Left cardiac atrium (tissue), 4 donors: ENCODE data around the gene DESI2. TPM values are rescaled to one million over a fixed set of nuclear protein-coding genes. Genes with fewer than 3 reads are reported as not detected.
"Not testable (repeated sequence)": the region's sequence is repeated elsewhere in the genome, so short reads cannot be mapped to it uniquely, and the experiment has no call there.

Experiments
- ATAC-seq, 2 donors: fragments of 200-7000 bp; cut with Tn5 transposase; one replicate each; pipeline ENCODE4 v1.9.1; 2020; ENCODE audit warnings: mild to moderate bottlenecking in 2 of 2, moderate library complexity in 2 of 2
- DNase-seq: peaks from one replicate; pipeline ENCODE4 v3.0.0-alpha.2; 2020
- intact Hi-C, 2 donors: fragments of 100-400 bp; cut with DNase I; formaldehyde crosslinking; loops; one replicate each; pipeline versions ENCODE4 v1.14.1 to v1.15.1; 2022 to 2023
- total RNA-seq, 2 donors: library from RNA; stranded (reverse); fragmentation: NEBNext Ultra II Directional; extraction: Animal tissue kit (Norgen Biotek cat#: 25700); gene quantifications; one replicate each; pipeline ENCODE4 v1.2.1, GENCODE V29; 2021
- donor health status: DM: no; HTN: yes; CAD: no.
- donor health status: DM: no; HTN: yes; CAD: no; lungs with severe emphysema.
- donor health status: DM: yes; HTN: yes; CAD: no.
- donor health status: Dilated cardiomyopathy.

DESI2 gene
- total RNA-seq, 2 donors from 2014 or later, result 20.0 to 22.2 TPM

DNA sequence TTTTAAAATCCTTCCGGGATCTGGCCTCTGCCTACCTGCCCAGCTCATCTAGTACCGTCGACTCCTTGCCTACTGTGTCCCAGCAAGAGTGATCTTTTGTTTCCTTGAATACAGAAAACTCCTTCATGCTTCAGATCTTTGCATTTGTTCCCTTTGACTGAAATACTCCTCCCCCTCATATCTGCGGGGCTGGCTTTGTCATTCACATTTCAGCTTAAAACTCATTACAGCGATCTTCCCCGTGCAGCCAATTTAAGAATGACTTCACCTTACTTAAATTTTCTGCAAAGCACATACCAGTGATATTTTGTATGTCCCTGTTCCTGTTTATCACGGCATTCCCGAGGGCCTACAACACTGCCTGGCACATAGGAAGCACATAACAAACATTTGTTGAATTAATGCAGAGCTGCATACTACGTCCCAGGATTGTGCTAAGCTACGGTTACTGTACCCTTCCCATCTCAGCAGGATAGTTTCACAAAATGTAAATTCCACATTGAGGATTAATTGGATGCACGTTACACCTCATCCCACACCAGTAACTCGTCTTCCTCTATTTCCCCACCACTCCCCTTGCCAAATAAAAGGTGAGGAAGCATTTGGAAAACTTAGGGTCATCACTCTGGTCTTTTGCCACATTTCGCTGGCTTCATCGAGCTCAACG, 837 bp upstream of the DESI2 start:
- no peak for DNase-seq
- no peak for ATAC-seq
- intact Hi-C loops, result loop anchor here in 1 of 2 donors (10.0 kb wide), 1 partner anchor 197 kb away; the partner anchor contains the start of gene ADSS2

GRCh38 chr1:244653439-244654107, 647 bp downstream of the DESI2 start:
- DNase-seq, result no peak
- no peak for ATAC-seq
- intact Hi-C loops, result loop anchor here in 1 of 2 donors (10.0 kb wide), 1 partner anchor 199 kb away; the partner anchor contains the start of gene ADSS2

DNA sequence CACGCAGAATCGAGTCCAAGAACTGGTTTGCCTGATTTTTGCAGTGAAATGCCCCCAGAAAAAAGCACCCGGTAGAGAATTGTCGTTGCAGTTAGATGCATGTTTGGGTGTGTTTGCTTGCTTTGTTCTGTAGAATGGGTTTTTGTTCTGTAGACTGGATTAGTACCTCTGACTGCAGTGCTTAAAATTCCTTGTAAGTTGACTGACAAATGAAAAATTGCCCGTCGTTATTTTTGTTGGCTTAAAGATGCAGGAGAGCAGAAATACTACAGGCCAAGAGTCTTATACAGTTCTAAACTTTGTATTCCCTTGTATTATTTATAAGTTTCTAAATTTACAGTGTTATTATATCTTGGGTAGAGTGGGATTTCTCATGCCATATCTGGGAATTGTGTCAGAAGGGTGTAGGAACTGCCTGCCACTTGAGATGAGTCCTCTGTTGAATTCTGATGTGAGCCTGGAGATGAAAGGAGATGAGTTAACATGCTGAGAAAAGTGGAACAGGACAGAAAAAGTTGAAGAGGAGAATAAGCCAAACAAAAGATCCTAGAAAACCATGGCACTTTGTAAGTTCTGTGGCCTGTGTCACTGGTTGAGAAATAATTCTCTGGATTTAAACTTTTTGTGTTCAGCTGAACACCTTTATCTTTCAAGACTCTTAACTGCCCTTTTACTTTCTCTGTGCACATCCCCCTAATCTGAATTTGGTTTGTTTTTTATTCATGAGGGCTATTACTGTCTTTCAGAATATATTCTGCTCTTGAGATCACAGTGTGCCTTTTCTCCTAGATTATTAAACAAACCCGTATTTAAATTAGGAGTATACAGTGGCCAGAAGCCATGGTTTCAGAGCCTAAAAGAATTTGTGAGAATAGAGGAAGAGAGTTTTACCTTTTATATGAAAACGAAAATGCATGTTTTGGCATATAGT, 1.4 kb downstream of the DESI2 start:
- no peak for DNase-seq

DNA sequence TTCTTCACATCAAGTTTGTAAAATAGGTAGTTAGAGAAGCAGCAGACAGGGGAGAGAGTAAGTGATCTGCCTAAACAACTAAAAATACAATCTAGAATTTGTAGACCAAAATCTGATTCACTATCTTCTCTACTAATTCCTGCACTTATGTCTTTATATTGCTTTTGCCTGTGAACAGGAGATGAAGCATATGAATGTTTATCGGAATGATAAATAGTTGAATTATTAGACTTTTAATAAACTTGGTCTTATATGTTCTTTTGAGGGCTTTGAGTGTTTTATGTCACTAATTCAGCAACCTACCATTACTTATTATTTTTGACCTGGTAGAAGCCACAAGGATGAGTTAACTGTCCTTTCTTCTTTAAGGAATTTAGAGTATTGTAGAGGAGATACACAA, 2.3 kb downstream of the DESI2 start:
- no peak for ATAC-seq
- intact Hi-C loops, result loop anchor here in 1 of 2 donors (10.0 kb wide), 1 partner anchor 200 kb away; the partner anchor contains the start of gene ADSS2

More for the DNA sequence above, 1.4 kb downstream of the DESI2 start:
- intact Hi-C loops, result loop anchor here in 1 of 2 donors (10.0 kb wide), 1 partner anchor 200 kb away; the partner anchor contains the start of gene ADSS2
- ATAC-seq, result no peak

DNA sequence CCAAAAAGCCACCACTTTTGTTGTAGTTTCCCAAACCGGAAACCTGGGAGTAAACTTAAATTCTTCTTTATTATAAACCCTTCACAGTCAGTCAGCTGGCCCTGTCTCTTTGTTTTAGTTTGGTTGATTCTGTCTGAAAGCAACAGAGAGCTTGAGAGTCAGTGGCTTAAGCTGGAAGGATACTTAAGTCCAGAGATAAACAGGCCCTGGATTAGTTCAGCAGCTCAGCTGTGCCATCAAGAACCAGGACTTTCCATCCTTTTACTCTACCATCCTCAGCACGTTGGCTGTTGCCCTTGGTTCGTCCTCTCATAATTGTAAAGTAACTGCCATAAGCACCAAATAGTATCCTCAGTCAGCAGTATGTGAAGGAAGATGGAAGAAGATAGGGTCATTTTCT, 4.5 kb downstream of the DESI2 start:
- DNase-seq (no peak), ATAC-seq (no peak)
- intact Hi-C loops, result loop anchor here in 1 of 2 donors (10.0 kb wide), 1 partner anchor 203 kb away; the partner anchor contains the start of gene ADSS2

More for the DNA sequence above, 2.3 kb downstream of the DESI2 start:
- no peak for DNase-seq

DNA sequence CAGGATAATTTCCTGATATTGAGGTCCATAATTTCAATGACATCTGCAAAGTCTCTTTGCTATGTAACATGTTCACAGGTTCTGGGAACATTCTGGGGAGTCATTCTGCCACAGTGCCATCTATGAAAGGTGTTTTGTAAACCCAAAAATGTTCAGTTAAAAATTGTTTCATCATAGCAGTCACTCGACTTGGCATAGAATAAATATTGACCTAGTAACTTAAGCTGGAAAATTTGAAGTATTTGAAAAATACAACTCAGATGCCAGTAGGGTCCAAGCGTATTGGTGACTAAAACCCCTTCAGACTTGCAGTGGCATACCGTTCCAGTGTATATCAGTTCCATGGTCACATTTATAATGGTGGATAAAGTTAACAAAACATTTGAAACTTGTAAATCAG, 6.8 kb downstream of the DESI2 start:
- intact Hi-C loops, result loop anchor here in 1 of 2 donors (10.0 kb wide), 1 partner anchor 205 kb away; the partner anchor contains the start of gene ADSS2
- no peak for DNase-seq
- ATAC-seq, result no peak

DNA sequence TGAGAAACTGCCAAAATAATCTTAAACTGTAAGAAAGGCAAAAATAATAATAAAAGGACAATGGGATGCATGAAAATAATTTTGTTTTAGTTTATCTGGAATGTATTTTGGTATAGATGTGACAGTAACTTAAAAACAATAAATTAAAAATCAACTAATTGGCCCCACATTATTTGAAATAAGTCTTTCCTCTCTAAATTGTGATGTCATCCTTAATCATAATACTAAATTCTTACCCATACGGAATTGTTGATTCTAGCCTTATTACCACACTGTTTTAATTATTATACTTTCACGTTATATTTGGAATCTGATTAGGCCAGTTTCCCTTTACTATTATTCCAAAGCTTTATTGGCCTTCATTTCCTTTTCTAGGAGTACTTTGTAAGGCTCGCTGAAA, 7.7 kb downstream of the DESI2 start:
- no peak for DNase-seq
- no peak for ATAC-seq
- intact Hi-C loops, result no loop called here

DNA sequence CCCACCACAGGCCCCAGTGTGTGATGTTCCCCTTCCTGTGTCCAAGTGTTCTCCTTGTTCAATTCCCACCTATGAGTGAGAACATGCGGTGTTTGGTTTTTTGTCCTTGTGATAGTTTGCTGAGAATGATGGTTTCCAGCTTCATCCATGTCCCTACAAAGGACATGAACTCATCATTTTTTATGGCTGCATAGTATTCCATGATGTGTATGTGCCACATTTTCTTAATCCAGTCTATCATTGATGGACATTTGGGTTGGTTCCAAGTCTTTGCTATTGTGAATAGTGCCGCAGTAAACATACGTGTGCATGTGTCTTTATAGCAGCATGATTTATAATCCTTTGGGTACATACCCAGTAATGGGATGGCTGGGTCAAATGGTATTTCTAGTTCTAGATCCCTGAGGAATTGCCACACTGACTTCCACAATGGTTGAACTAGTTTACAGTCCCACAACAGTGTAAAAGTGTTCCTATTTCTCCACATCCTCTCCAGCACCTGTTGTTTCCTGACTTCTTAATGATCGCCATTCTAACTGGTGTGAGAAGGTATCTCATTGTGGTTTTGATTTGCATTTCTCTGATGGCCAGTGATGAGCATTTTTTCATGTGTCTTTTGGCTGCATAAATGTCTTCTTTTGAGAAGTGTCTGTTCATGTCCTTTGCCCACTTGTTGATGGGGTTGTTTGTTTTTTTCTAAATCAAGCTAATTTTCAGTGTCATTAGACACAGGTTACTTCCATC, 8.8 kb downstream of the DESI2 start:
- DNase-seq, ATAC-seq, intact Hi-C loops: not testable (repeated sequence)

DNA sequence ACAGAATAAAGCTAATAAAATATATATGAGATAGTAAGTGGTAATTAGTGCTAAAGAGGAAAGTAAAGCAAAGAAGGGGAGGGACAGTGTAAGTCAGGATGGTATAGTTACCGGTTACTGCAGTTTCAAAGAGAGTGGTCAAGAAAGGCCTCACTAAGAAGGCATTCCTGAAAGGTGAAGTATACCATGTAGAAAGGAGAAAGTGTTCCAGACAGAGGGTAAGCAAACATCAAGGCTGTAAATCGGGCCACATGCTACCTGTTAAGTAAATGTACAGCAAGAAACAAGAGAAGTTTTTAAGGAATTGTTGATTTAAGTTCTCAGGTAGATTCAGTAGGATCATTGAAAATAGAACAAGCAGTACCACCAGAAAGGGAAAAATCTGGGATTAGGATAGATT, 9.7 kb downstream of the DESI2 start:
- intact Hi-C loops, result no loop called here
- DNase-seq, result no peak
- ATAC-seq, result no peak

GRCh38 chr1:244664353-244664752, 11.4 kb downstream of the DESI2 start:
- DNase-seq (no peak), ATAC-seq (no peak)
- intact Hi-C loops, result no loop called here

GRCh38 chr1:244665771-244666217, 12.9 kb downstream of the DESI2 start:
- ATAC-seq (peak; percentile 47 to 68), DNase-seq (no peak)
- intact Hi-C loops, result no loop called here

GRCh38 chr1:244666672-244667418, 13.9 kb downstream of the DESI2 start:
- intact Hi-C loops, result not testable (repeated sequence)

DNA sequence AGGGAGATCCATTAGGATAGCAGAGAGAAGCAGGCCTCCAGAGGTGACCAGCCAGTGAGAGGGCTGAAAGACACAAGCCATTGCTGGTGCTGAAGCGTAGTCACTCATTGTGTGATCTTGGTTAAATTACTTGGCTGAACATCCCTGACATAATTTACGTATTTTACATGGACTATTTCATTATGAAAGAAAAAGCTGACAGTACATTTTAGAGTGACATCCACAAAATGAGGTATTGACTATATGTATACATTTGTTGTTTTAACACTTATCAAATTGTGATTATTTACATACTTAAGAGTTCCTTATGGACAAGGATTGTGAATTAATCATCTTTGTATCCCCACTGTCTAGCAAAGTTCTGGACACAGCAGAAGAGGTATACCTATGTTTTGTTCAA, 14.9 kb downstream of the DESI2 start:
- ATAC-seq (no peak), DNase-seq (no peak)
- intact Hi-C loops, result no loop called here

More at GRCh38 chr1:244666672-244667418, 13.9 kb downstream of the DESI2 start:
- not testable (repeated sequence) for DNase-seq, ATAC-seq

DNA sequence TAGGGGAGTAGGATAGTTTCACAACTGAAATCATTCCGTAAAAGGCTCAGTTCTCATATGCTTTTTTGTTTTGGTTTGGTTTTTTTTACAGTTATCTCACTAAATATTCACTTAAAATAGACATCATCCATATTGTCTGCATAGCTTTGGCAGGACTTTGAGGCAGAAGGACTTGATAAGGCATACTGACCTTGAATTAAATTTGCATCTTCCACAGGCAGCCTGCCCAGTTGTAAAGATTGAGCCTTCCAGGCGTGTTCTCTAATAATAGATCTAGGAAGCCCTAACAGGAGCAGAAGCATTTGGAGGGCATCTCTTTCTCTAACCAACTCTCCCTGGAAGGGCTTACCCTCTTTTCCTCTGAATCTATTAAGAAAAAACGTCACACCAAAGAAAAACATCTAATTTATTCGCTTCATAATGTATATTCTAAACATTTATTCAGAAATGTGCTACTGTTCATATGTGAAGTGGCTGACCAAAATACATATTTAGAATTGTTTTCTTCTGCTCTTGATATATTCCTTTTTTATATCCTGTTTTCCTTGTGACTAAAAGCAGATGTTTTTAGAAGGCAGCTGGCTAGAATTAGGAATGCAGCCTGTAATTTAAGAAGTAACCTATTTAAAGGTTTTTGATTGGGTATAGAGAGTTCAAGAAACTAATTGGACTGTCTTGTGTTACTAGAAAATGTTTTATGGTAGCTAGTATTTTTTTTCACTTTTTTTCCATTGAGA, 20.2 kb downstream of the DESI2 start:
- peak; percentile 46 for DNase-seq
- ATAC-seq, result peak; percentile 89 to 94
- intact Hi-C loops, result no loop called here

- ATAC-seq (no peak), DNase-seq (no peak)
- intact Hi-C loops, result no loop called here
Measured at GRCh38 chr1:244674446-244674845, 21.5 kb downstream of the DESI2 start.

GRCh38 chr1:244675167-244675566, 22.2 kb downstream of the DESI2 start:
- intact Hi-C loops, result no loop called here
- no peak for DNase-seq
- no peak for ATAC-seq

DNA sequence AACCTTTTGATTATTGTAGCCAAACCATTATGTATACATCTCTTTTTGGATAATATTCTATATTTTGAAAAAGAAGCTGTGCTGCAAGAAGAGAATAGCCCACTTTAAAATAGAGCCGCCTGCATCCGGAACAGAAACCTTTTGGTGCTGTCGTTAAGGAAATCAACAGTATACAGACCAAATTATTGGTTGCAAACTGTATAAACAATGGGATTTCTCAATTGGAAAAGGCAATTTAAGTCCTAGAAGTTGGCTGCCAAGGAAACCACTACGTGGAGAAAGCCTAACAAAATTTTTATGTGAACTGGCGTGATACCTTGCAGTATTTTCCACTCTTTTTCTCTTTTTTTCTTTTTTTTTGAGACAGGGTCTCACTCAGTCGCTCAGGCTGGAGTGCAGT, 25.8 kb downstream of the DESI2 start:
- DNase-seq, result no peak
- ATAC-seq, result no peak
- intact Hi-C loops, result no loop called here
